GM12865 (cell line): ENCODE data around the gene CERKL.
A peak's percentile ranks its signal among the peaks of the same experiment; 100 is the strongest.

Source experiments
- DNase-seq: peaks from one replicate; pipeline ENCODE4 v3.0.0; 2010; ENCODE audit warnings: low read depth
- H3K4me3 ChIP-seq: 2 replicates; pipeline ENCODE4 v1.5.1; 2011; ENCODE audit warnings: mild to moderate bottlenecking, low read depth, low read length, control low read depth
- CTCF ChIP-seq: IDR thresholded peaks from 2 replicates; pipeline ENCODE4 v1.5.1; 2011; ENCODE audit warnings: low read length, control low read depth, low read depth, inconsistent platforms; ENCODE audit not compliant: insufficient read depth; ENCODE audit errors: missing control alignments

CERKL gene

DNA sequence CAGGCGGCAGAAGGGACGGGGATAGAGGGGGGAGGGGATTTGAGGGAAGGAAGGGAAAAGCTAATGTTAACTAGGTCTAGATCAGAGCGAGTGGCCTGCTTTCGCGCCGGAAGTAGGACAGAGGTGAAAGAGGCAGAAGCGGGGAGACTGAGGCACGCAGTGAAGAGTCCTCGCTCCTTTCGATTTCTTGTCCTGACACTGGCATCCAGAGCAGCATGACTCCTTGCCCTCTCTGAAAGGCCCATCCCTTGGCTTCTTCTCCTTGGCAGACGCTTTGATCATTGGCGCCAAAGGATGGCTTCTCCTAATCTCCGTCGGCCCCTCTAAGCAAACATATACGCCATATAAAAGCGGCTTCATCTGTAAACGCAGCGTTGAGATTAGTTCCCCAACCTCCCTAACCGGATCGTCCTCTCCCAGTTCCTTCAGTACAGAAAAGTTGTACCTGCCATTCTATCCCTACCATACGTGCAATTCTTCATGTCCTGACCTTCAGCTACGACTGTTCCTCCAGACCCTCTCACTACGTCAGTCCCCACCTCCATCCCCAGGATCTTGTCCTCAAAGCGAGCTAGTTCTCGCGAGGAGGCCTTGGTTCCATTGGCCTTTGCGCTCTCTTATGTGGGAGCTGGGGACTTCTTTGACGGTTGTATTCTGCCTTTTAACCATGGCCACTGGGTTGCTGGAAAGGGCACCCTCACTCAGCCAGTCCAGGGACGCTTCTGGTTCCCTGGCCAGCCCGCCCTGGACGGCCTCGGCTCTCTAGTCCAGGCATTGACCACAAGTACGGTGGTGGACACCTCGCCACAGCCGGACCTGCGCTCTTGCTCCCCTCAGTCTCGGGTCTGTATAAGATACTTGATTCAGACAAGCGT lies 24.3 kb upstream of the CERKL start:
- no peak for DNase-seq
- TF ChIP-seq CTCF, result no peak
- peak overlapping the region; percentile 25 for H3K4me3 ChIP-seq

DNA sequence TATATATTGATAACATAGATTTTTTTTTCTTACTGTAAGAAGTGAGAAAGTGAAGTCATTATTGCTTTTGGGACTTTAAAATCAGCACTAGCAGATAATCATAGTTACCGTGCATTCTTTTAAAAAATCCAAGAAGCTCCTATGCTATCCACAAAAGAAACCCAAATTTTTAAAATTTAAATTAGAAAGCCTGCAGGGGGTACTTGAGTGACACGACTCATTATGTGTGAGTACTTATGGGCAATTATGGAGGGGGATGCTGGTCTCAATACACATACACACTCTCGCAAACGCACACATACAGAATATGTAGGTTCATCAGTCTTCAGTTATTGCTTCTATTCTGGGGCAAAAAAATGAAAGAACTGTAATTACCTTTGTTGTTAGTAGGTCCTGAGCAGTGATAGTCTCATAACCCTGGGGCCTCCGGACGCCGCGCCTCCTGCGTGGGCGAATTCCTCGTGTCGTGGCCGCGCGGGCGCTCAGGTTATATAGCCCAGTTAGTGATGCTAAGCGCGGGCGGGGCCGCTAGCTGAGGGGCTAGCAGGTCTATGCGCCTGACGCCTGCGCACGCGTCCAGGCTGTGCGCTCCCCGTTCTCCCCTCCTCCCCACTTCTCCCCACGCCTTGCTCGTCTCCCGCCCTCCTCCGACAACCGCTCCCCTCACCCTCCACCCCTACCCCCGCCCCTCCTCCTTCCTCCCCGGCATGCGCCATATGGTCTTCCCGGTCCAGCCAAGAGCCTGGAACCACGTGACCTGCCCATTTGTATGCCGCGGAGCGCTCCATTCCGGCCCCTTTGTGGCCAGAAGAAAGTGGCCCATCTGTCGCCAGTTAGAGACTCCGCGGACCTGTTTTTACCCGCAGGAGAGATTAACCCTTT lies 23.4 kb upstream of the CERKL start, which contains the start of gene NEUROD1:
Gene NEUROD1, minus strand, starts transcription at position 463 of the 882 bp plus-strand sequence. CDS start 1,657 bp downstream, outside the sequence.
- no peak for TF ChIP-seq CTCF
- peak within 1 kb of the TSS; percentile 25 for H3K4me3 ChIP-seq
- DNase-seq, result peak; percentile 21

- no peak for TF ChIP-seq CTCF
- no peak for DNase-seq
- no peak overlapping the region for H3K4me3 ChIP-seq
Observed at GRCh38 chr2:181679544-181679979, 22.7 kb upstream of the CERKL start.

DNA sequence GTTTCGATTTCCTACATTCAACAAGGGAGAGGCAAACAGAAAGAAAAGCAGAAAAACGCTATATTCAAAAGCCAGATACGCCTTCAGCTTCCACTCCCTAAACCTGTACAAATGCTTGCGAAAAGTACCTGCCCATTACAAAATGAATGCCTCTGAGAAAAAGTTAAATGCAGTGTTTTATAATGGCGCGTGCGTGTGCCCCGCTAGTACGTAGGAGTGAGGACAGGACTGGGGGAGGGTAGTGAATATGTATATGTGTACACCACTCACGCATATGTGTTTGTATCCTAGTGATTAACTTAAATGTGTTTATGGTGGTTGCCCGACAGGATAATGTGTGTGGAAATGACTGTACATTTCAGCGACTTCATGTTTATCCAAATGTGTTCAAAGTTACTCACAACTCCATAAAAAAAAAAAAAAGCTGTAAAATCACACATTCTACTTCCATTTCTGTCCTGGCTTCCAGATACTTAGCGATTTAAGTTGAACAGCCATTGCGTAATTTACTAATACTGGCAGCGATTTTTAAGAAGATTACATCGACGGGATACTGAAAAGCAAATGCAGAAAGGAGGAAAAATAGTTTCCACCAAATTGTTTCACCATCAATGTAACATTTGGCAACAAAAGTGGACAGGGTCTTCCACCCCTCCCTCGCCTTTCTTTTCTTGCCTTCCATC lies 22.1 kb upstream of the CERKL start:
- DNase-seq, result no peak
- no peak overlapping the region for H3K4me3 ChIP-seq
- no peak for TF ChIP-seq CTCF

GRCh38 chr2:181677912-181678586 lies 21.1 kb upstream of the CERKL start:
- no peak for TF ChIP-seq CTCF
- peak; percentile 73 for DNase-seq
- no peak overlapping the region for H3K4me3 ChIP-seq

DNA sequence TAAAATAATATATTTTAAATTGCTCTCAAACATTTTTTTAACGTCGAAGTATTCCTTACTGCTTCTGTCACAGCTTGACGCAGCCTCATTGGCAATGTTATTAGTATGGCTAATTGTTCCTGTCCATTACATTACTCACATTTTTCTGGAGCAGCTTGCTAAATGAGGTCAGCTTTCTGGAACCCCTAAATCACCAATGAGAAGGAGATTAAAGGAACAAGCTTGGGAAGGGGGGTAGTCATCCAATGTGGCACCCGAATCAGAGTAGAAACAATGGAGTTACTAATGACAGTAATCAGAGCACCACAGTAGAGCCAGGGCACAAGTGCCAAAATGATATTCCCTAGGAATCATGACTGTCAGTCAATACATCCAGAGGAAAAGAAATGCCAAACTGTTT lies 18.3 kb upstream of the CERKL start:
- no peak for TF ChIP-seq CTCF
- no peak for DNase-seq
- no peak overlapping the region for H3K4me3 ChIP-seq
